ENCODE results near the gene TNFRSF1A. TPM values are rescaled to one million over a fixed set of nuclear protein-coding genes. Genes with fewer than 3 reads are reported as not detected.

TNFRSF1A gene
- polyA plus RNA-seq, 1 donor from 2014 or later, result 4.5 TPM

- Histone ChIP-seq H2AFZ (ENCODE audit: low read depth, low read length) (no peak overlapping the region), H3K9ac (ENCODE audit: low read length) (no peak overlapping the region), H3K4me2 (ENCODE audit: low read length) (no peak overlapping the region), H3K36me3 (ENCODE audit: insufficient read depth, low read length) (no peaks in the 10 kb centered on the region), H3K79me2 (replicated peaks; ENCODE audit: insufficient read depth, low read length) (no peaks in the 10 kb centered on the region), H3K27me3 (ENCODE audit: insufficient read depth, low read depth, low read length) (no peaks in the 10 kb centered on the region), H4K20me1 (ENCODE audit: insufficient read depth) (no peaks in the 10 kb centered on the region), H3K4me3 (ENCODE audit: low read length) (no peak overlapping the region), H3F3A (ENCODE audit: insufficient read depth, low read length, poor library complexity, severe bottlenecking) (no peaks in the 10 kb centered on the region), H3K9me2 (ENCODE audit: insufficient read depth, low read length) (no peaks in the 10 kb centered on the region), H3K27ac (ENCODE audit: low read length) (no peak overlapping the region), H3K9me3 (ENCODE audit: low read length) (no peaks in the 10 kb centered on the region)
- TF ChIP-seq REST (IDR thresholded peaks at IDR 0.05; ENCODE audit: borderline replicate concordance) (no peak), RAD21 (conservative IDR thresholded peaks at IDR 0.05) (no peak), CTCF (IDR thresholded peaks at IDR 0.05; ENCODE audit: poor library complexity, severe bottlenecking) (no peak), POLR2AphosphoS5 (IDR thresholded peaks at IDR 0.05) (no peak)
Observed at GRCh38 chr12:6369916-6370575, 28.2 kb upstream of the TNFRSF1A start.

- no peaks in the 10 kb centered on the region for H3K36me3 ChIP-seq (ENCODE audit: insufficient read depth, low read length)
- no peak overlapping the region for H3K27ac ChIP-seq (ENCODE audit: low read length)
- no peak overlapping the region for H3K4me3 ChIP-seq (ENCODE audit: low read length)
- no peaks in the 10 kb centered on the region for H3K79me2 ChIP-seq (replicated peaks; ENCODE audit: insufficient read depth, low read length)
- no peak overlapping the region for H2AFZ ChIP-seq (ENCODE audit: low read depth, low read length)
- no peaks in the 10 kb centered on the region for H4K20me1 ChIP-seq (ENCODE audit: insufficient read depth)
- TF ChIP-seq TAF1 (IDR thresholded peaks at IDR 0.05; ENCODE audit: low read depth) (no peak), SMC3 (conservative IDR thresholded peaks at IDR 0.05; ENCODE audit: poor library complexity) (no peak), EP300 (conservative IDR thresholded peaks at IDR 0.05; ENCODE audit: poor library complexity, severe bottlenecking) (no peak), EZH2 (IDR thresholded peaks at IDR 0.05; ENCODE audit: borderline replicate concordance, insufficient read depth, low read length, poor library complexity, severe bottlenecking) (no peak), CTCF (IDR thresholded peaks at IDR 0.05; ENCODE audit: poor library complexity, severe bottlenecking) (no peak), RAD21 (conservative IDR thresholded peaks at IDR 0.05) (no peak), REST (IDR thresholded peaks at IDR 0.05; ENCODE audit: borderline replicate concordance) (no peak), POLR2AphosphoS5 (IDR thresholded peaks at IDR 0.05) (no peak), MXI1 (conservative IDR thresholded peaks at IDR 0.05; ENCODE audit: poor library complexity, severe bottlenecking) (no peak)
- H3K9ac ChIP-seq (ENCODE audit: low read length), result no peak overlapping the region
- H3K4me2 ChIP-seq (ENCODE audit: low read length), result no peak overlapping the region
- no peaks in the 10 kb centered on the region for H3F3A ChIP-seq (ENCODE audit: insufficient read depth, low read length, poor library complexity, severe bottlenecking)
- no peaks in the 10 kb centered on the region for H3K9me2 ChIP-seq (ENCODE audit: insufficient read depth, low read length)
- no peaks in the 10 kb centered on the region for H3K27me3 ChIP-seq (ENCODE audit: insufficient read depth, low read depth, low read length)
- no peaks in the 10 kb centered on the region for H3K9me3 ChIP-seq (ENCODE audit: low read length)
Observed at GRCh38 chr12:6368906-6369525, 27.1 kb upstream of the TNFRSF1A start.
